Panc1 (cell line): ENCODE results near the gene POLDIP3. TPM values are rescaled to one million over a fixed set of nuclear protein-coding genes. Genes with fewer than 3 reads are reported as not detected.

Experiments used
- ATAC-seq: fragments of 200-7000 bp; cut with Tn5 transposase; 2 replicates; pipeline ENCODE4 v1.9.1; 2020; ENCODE audit warnings: mild to moderate bottlenecking, moderate library complexity
- BruUV-seq: library from RNA; stranded (reverse); fragments of 400-500 nt; replicated peaks from 2 replicates; lab custom pipeline; 2021; lab: Mats Ljungman, UMichigan
- CTCF ChIA-PET: fragments of 300-600 bp; sonication (Branson Sonifier 250); formaldehyde crosslinking; loops from one replicate; lab custom pipeline; 2022; ENCODE audit warnings: antibody characterized with exemption; lab: Charles Lee
- POLR2A ChIA-PET: fragments of 300-600 bp; sonication (Branson Sonifier 250); formaldehyde crosslinking; loops from one replicate; lab custom pipeline; 2022; ENCODE audit warnings: antibody characterized with exemption; lab: Charles Lee
- DNase-seq: peaks from one replicate; pipeline ENCODE4 v3.0.0-alpha.2; 2010; ENCODE audit warnings: low read depth, low spot score
- H3K27ac ChIP-seq: 2 replicates; pipeline ENCODE4 v1.5.1; 2011; ENCODE audit warnings: mild to moderate bottlenecking, low read length, inconsistent platforms
- H3K27me3 ChIP-seq: fragments of 200-500 bp; sonication (Bioruptor generic); 2 replicates; pipeline ENCODE4 v1.6.0; 2014; ENCODE audit warnings: low read length, inconsistent platforms; ENCODE audit not compliant: control insufficient read depth, insufficient read depth
- H3K36me3 ChIP-seq: fragments of 200-500 bp; sonication (Bioruptor generic); 2 replicates; pipeline ENCODE4 v1.5.1; 2014; ENCODE audit warnings: inconsistent platforms, mild to moderate bottlenecking, low read length, moderate library complexity; ENCODE audit not compliant: control insufficient read depth, insufficient read depth
- H3K4me1 ChIP-seq: 2 replicates; pipeline ENCODE4 v1.5.1; 2011; ENCODE audit warnings: inconsistent platforms, mild to moderate bottlenecking, low read length, moderate library complexity; ENCODE audit not compliant: control insufficient read depth, insufficient read depth
- H3K4me3 ChIP-seq, 2 experiments: 2 replicates each; pipeline ENCODE4 v1.5.1; 2011 to 2012; ENCODE audit warnings: low read depth in 2 of 2, low read length in 2 of 2, mild to moderate bottlenecking in 2 of 2, inconsistent platforms in 1 of 2, moderate library complexity in 1 of 2
- H3K9me3 ChIP-seq: fragments of 200-500 bp; sonication (Bioruptor generic); 2 replicates; pipeline ENCODE4 v1.5.1; 2014; ENCODE audit warnings: low read depth, mild to moderate bottlenecking, inconsistent platforms, low read length, moderate library complexity; ENCODE audit not compliant: control insufficient read depth, insufficient read depth
- CTCF ChIP-seq: fragments of 450-650 bp; IDR thresholded peaks from 2 replicates; pipeline ENCODE4 v1.5.1; 2017; ENCODE audit warnings: mild to moderate bottlenecking
- POLR2AphosphoS5 ChIP-seq: IDR thresholded peaks from 2 replicates; pipeline ENCODE4 v1.6.1; 2012; ENCODE audit warnings: mild to moderate bottlenecking, low read depth, low read length, moderate library complexity
- REST ChIP-seq, 2 experiments: IDR thresholded peaks; 2 replicates each; pipeline ENCODE4 v1.6.1; 2011 to 2012; ENCODE audit warnings: low read depth in 2 of 2, control low read depth in 1 of 2, low read length in 1 of 2, mild to moderate bottlenecking in 1 of 2, moderate library complexity in 1 of 2; ENCODE audit not compliant: insufficient read depth in 1 of 2
- SIN3A ChIP-seq: IDR thresholded peaks from 2 replicates; pipeline ENCODE4 v1.6.1; 2012; ENCODE audit warnings: low read depth, mild to moderate bottlenecking, low read length, moderate library complexity, borderline replicate concordance; ENCODE audit not compliant: insufficient read depth
- TCF7L2 ChIP-seq: IDR thresholded peaks from 2 replicates; pipeline ENCODE4 v1.6.1; 2011; ENCODE audit warnings: mild to moderate bottlenecking, low read depth, low read length, inconsistent platforms
- in situ Hi-C: cut with HindIII; loops from 2 replicates; pipeline ENCODE4 v1.10.0; 2016; ENCODE audit warnings: low sequenced_read_pairs, low pct_unique_long_range_greater_than_20kb
- intact Hi-C: fragments of 100-400 bp; cut with micrococcal nuclease; formaldehyde crosslinking; loops from one replicate; pipeline ENCODE4 v1.10.0; 2022; ENCODE audit not compliant: unreplicated experiment
- total RNA-seq: library from RNA; stranded (reverse); gene quantifications from one replicate; pipeline ENCODE4 v1.2.1, GENCODE V29; 2021; ENCODE audit not compliant: unreplicated experiment

The POLDIP3 gene
- total RNA-seq, 1 experiment from 2014 or later = 46.6 TPM

GRCh38 chr22:42560381-42560780 lies 54.3 kb downstream of the POLDIP3 start:
- in situ Hi-C loops = no loop called here
- Histone ChIP-seq H3K27ac (no peak overlapping the region), H3K9me3 (no peaks in the 10 kb centered on the region), H3K36me3 (no peaks in the 10 kb centered on the region), H3K4me3 (no peak overlapping the region), H3K4me1 (no peaks in the 10 kb centered on the region), H3K27me3 (no peaks in the 10 kb centered on the region)
- no peak for DNase-seq
- TF ChIP-seq REST (IDR thresholded peaks at IDR 0.05; ENCODE audit: insufficient read depth in 1 of 2, low read depth in 2 of 2, low read length in 1 of 2) (no peak), POLR2AphosphoS5 (no peak), TCF7L2 (no peak), CTCF (no peak), SIN3A (no peak)
- peak; percentile 14; the same call in 1 of the 2 replicates for ATAC-seq
- ChIA-PET CTCF (no interaction called here), POLR2A (no interaction called here)
- intact Hi-C loops = no loop called here
- BruUV-seq = no TSS peak

- intact Hi-C loops = no loop called here
- H3K36me3 ChIP-seq = no peaks in the 10 kb centered on the region
- in situ Hi-C loops = no loop called here
- no TSS peak for BruUV-seq
- no peak for TF ChIP-seq TCF7L2
- no peak for TF ChIP-seq POLR2AphosphoS5
- TF ChIP-seq CTCF = no peak
- TF ChIP-seq SIN3A = no peak
- TF ChIP-seq REST (IDR thresholded peaks at IDR 0.05; ENCODE audit: insufficient read depth in 1 of 2, low read depth in 2 of 2, low read length in 1 of 2) = no peak
- DNase-seq (no peak), ATAC-seq (peak; percentile 95)
- H3K4me3 ChIP-seq = peak within 1 kb of the TSS; percentile 46 to 56
- H3K4me1 ChIP-seq = no peaks in the 10 kb centered on the region
- H3K27ac ChIP-seq = no peak within 1 kb of the TSS
- H3K27me3 ChIP-seq = no peaks in the 10 kb centered on the region
- ChIA-PET POLR2A (no interaction called here), CTCF (interaction anchor here (0.7 kb wide), 2 partner anchors 136 to 389 kb away, joined by 3 to 5 read pairs; no protein-coding TSS in a partner anchor)
- H3K9me3 ChIP-seq = no peaks in the 10 kb centered on the region
These were observed 61.0 kb downstream of the POLDIP3 start, which contains the start of gene SERHL2 for GRCh38 chr22:42553475-42554361. TSS of gene SERHL2 (plus strand) at chr22:42553956. CDS start at chr22:42554021, 65 bp downstream.
